NCI-H2081 (cell line): ENCODE results near the gene C8B.

ENCODE experiments used
- DNase-seq, 2 experiments: peaks; one replicate each; lab custom pipeline; 2025; lab: John Stamatoyannopoulos, UW

The C8B gene

DNA sequence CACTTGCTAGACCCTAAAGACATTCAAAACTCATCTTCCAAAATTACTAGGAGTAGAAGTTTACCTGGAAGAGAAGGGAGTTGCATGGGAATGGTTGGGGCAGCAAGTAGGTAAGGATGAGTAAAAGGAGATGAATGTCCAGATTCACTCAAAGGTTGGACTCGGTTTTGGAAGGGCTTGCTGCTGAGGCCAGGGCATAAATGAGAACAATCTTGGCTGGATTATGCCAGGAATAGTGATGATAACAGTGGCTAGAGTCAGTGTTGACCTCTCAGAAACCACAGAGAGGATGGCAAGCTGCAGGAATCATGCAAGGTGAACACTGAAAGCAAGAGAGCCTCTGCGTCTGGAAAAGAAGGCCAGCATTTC, 67.8 kb downstream of the C8B start:
- no peak for DNase-seq

DNA sequence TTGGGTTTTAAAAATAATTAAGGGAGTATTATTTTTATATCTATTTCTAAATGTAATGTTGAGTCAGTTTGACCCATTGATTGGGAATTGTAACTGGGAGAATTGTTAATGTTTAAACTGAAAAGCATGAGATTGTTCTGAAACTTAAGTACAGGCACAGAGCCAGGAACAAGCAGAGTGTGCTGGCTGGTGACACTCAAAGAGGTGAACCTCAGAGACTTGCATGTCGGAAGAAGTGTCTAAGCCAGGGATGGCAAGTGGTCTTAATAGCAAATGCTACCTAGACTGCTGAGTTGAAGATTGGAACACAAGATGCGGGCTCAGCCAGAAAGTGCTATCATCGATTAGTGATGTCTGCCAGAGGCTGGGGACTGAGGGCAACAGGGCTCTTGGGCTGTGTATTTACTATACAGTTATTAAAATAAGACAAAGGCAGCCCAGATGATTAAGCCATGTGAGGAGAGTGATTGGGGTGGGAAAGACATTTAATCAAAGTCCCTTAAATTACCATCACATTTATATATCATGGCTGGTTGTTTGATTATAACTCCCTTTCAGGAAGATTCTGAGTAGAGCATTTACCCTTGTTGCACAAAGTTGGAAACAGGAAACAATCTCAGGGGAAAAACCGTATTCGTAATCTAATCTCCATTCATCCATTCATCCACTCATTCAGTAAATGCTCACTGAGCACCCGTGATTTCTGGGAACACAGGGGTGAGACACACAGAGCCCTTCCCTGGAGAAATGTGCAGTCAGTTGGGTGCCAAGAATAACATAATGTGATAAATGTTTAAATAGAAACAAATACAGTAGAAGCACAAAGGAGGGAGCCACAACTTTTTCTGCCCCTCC, 68.4 kb downstream of the C8B start:
- no peak for DNase-seq

DNA sequence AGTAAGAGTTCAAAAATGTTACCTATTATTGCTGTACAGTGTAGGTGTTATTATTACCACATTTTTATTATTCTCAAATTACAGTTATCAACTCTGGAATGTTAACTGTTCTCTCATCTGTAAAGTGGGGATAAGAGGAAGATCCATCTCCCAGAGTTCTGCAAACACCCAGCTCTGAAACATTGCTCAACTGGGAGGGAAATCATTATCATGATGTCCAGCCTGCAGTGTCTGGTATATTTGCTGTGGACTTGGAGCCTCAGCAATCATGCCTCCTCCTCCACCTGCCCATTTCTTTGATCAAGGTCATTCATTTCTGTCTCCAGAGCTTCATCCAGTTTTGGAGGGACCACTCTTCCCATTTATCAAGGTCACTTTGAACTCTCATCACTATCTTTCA, 71.8 kb downstream of the C8B start:
- DNase-seq, result no peak

DNA sequence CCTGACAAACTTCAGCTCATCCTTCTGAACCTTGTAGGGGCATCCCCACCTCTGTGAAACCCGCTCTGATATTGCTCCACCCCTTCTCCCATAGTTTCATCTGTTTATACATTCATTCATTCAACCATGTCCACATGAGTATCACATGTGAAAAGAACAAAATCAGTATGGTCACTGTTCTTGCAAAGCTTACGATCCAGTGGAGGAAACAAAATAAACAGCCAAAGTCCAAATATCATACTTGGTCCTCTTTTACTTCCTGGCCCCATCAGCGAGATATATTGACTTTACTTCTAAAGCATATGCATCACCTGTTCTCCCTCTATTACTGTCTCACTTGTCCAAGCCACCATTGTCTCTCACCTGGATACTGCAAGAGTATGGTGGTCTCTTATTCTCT, 75.6 kb downstream of the C8B start:
- no peak for DNase-seq

DNA sequence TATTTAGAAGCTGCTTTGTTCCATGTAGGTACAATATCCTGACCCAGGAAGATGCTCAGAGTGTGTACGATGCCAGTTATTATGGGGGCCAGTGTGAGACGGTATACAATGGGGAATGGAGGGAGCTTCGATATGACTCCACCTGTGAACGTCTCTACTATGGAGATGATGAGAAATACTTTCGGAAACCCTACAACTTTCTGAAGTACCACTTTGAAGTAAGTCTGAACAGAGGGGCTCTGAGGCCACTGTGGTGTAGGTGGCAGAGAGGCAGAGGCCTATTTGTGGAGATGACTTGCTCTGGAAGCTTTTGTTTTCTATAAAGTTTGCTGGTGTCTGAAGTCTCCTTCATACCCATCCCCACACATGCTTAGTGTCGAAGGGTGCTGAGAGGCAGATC, 84.4 kb downstream of the C8B start:
- no peak for DNase-seq

GRCh38 chr1:56880774-56881173, 85.0 kb downstream of the C8B start:
- DNase-seq, result no peak
